K562 (cell line): ENCODE results near the gene UCP1. TPM values are rescaled to one million over a fixed set of nuclear protein-coding genes. Genes with fewer than 3 reads are reported as not detected.

Experiments used
- CBX8 ChIP-seq: fragments of 200-600 bp; sonication (generic); IDR thresholded peaks from 2 replicates; pipeline ENCODE4 v1.6.1; 2012; ENCODE audit warnings: borderline replicate concordance, mixed run types, low read depth, mild to moderate bottlenecking, moderate library complexity, mixed read lengths, low read length, control low read depth, inconsistent platforms; ENCODE audit not compliant: poor library complexity, severe bottlenecking; ENCODE audit errors: extremely low read depth
- CHD2 ChIP-seq: IDR thresholded peaks from 2 replicates; pipeline ENCODE4 v1.6.1; 2011; ENCODE audit warnings: low read depth, low read length
- E2F6 ChIP-seq, 2 experiments: IDR thresholded peaks; 2 replicates each; pipeline ENCODE4 v1.6.1; 2011; ENCODE audit warnings: borderline replicate concordance in 1 of 2, control low read depth in 1 of 2, low read depth in 1 of 2, low read length in 1 of 2, mild to moderate bottlenecking in 1 of 2, mixed read lengths in 1 of 2, moderate library complexity in 1 of 2; ENCODE audit not compliant: insufficient read depth in 1 of 2, insufficient read length in 1 of 2, poor library complexity in 1 of 2, severe bottlenecking in 1 of 2; ENCODE audit errors: extremely low read depth in 1 of 2
- HNRNPK ChIP-seq: fragments of 200-400 bp; formaldehyde crosslinking; IDR thresholded peaks from one replicate; pipeline ENCODE4 v1.6.1; 2018; ENCODE audit warnings: mild to moderate bottlenecking, low read depth, low read length; ENCODE audit not compliant: poor library complexity, severe bottlenecking
- HNRNPLL ChIP-seq: fragments of 200-400 bp; formaldehyde crosslinking; IDR thresholded peaks from 2 replicates; pipeline ENCODE4 v1.6.1; 2017; ENCODE audit warnings: low read length, low read depth, mild to moderate bottlenecking; ENCODE audit not compliant: poor library complexity, severe bottlenecking
- JUND ChIP-seq, 2 experiments: IDR thresholded peaks; 2 replicates in 1 of 2; 3 replicates in 1 of 2; pipeline ENCODE4 v1.6.1; 2011; ENCODE audit warnings: borderline replicate concordance in 2 of 2, low read depth in 2 of 2, low read length in 2 of 2, improper control_type of control experiment in 1 of 2, missing biosample characterization in 1 of 2, missing genetic modification characterization in 1 of 2, missing genetic modification reagents in 1 of 2
- KLF1 ChIP-seq: fragments of 450-650 bp; IDR thresholded peaks from 2 replicates; pipeline ENCODE4 v1.6.1; 2016; ENCODE audit warnings: missing genetic modification characterization, missing compliant biosample characterization
- NFYB ChIP-seq: IDR thresholded peaks from 2 replicates; pipeline ENCODE4 v1.6.1; 2011; ENCODE audit warnings: mild to moderate bottlenecking, moderate library complexity; ENCODE audit not compliant: insufficient read length; ENCODE audit errors: extremely low read depth
- NR2F6 ChIP-seq: fragments of 450-650 bp; formaldehyde crosslinking; IDR thresholded peaks from 2 replicates; pipeline ENCODE4 v1.4.0; 2020; ENCODE audit warnings: mild to moderate bottlenecking
- PCBP1 ChIP-seq: fragments of 200-400 bp; formaldehyde crosslinking; IDR thresholded peaks from 2 replicates; pipeline ENCODE4 v1.6.1; 2018; ENCODE audit warnings: mild to moderate bottlenecking, low read depth, low read length; ENCODE audit not compliant: poor library complexity, severe bottlenecking
- POLR2AphosphoS5 ChIP-seq: IDR thresholded peaks from 2 replicates; pipeline ENCODE4 v1.6.1; 2011; ENCODE audit warnings: mild to moderate bottlenecking, low read depth, low read length, moderate library complexity; ENCODE audit not compliant: control insufficient read depth, insufficient read depth
- POLR3G ChIP-seq: IDR thresholded peaks from 2 replicates; pipeline ENCODE4 v1.6.1; 2011; ENCODE audit not compliant: insufficient read length, insufficient replicate concordance; ENCODE audit errors: extremely low read depth
- RBM17 ChIP-seq: fragments of 200-400 bp; formaldehyde crosslinking; IDR thresholded peaks from 2 replicates; pipeline ENCODE4 v1.6.1; 2017; ENCODE audit warnings: low read depth, mild to moderate bottlenecking, low read length, borderline replicate concordance
- SMARCA4 ChIP-seq: fragments of 450-650 bp; IDR thresholded peaks from 2 replicates; pipeline ENCODE4 v1.6.1; 2016
- SMC3 ChIP-seq: conservative IDR thresholded peaks from 2 replicates; pipeline ENCODE4 v1.6.1; 2011; ENCODE audit warnings: low read depth, low read length, improper control_type of control experiment; ENCODE audit not compliant: insufficient read depth
- TAF1 ChIP-seq: IDR thresholded peaks from 2 replicates; pipeline ENCODE4 v1.6.1; 2011; ENCODE audit warnings: mild to moderate bottlenecking, low read length, moderate library complexity; ENCODE audit not compliant: insufficient read depth, control insufficient read depth, severe bottlenecking; ENCODE audit errors: extremely low read depth
- TEAD1 ChIP-seq, 2 experiments: fragments of 450-650 bp in 1 of 2; sonication (generic) in 1 of 2; formaldehyde crosslinking; IDR thresholded peaks; 2 replicates each; pipeline versions ENCODE4 v1.4.0 to v1.8.0; 2020 to 2022; ENCODE audit warnings: mild to moderate bottlenecking in 2 of 2, missing genetic modification reagents in 1 of 2
- ZBTB9 ChIP-seq: fragments of 450-650 bp; formaldehyde crosslinking; IDR thresholded peaks from 2 replicates; pipeline ENCODE4 v1.4.0; 2020; ENCODE audit warnings: mild to moderate bottlenecking, moderate library complexity
- ZKSCAN8 ChIP-seq: fragments of 200-800 bp; sonication (Bioruptor generic); IDR thresholded peaks from 2 replicates; pipeline ENCODE4 v1.6.1; 2016; ENCODE audit warnings: missing genetic modification characterization, missing compliant biosample characterization
- ZNF12 ChIP-seq: sonication (generic); formaldehyde crosslinking; IDR thresholded peaks from 2 replicates; pipeline ENCODE4 v1.4.0; 2020; ENCODE audit warnings: mild to moderate bottlenecking, missing genetic modification reagents
- ZNF140 ChIP-seq: fragments of 250-450 bp; sonication (Bioruptor Pico); IDR thresholded peaks from 2 replicates; pipeline ENCODE4 v1.8.0; 2021; ENCODE audit warnings: moderate library complexity, mild to moderate bottlenecking, inconsistent platforms
- ZNF253 ChIP-seq: fragments of 250-450 bp; sonication (Bioruptor Pico); conservative IDR thresholded peaks from 2 replicates; pipeline ENCODE4 v1.6.1; 2021; ENCODE audit warnings: mild to moderate bottlenecking
- ZNF316 ChIP-seq: fragments of 450-650 bp; IDR thresholded peaks from 2 replicates; pipeline ENCODE4 v1.6.1; 2016
- ZNF780A ChIP-seq: fragments of 250-450 bp; sonication (Bioruptor Pico); IDR thresholded peaks from 2 replicates; pipeline ENCODE4 v1.5.0; 2021; ENCODE audit warnings: mild to moderate bottlenecking
- polyA plus RNA-seq, 8 experiments: library from polyadenylated mRNA; depleted of rRNA in 4 of 8; stranded (reverse) in 5 of 8; unstranded in 3 of 8; fragments of >200 nt; fragmentation: Nextera tagmentation in 2 of 8; fragmentation: Illumina TruSeq in 1 of 8; extraction: Ambion mirVana in 2 of 8; extraction: Trizol in 1 of 8; gene quantifications; 2 replicates each; pipeline versions ENCODE4 v1.2.1 to v1.2.3, GENCODE V29; 2011 to 2014; ENCODE audit warnings: inconsistent platforms in 1 of 8, missing spikeins in 1 of 8
- total RNA-seq, 7 experiments: library from RNA; depleted of rRNA in 6 of 7; stranded (reverse); fragments of >200 nt in 6 of 7; fragmentation: Illumina TruSeq in 2 of 7; extraction: Trizol in 2 of 7; gene quantifications; 2 replicates each; pipeline versions ENCODE4 v1.2.1 to v1.2.3, GENCODE V29; 2011 to 2021; ENCODE audit warnings: low replicate concordance in 1 of 7

The UCP1 gene
- total and polyA plus RNA-seq, 9 of the 15 experiments (the other 6 are each of a cell fraction or from before 2014, with no cell fraction given), result not detected

GRCh38 chr4:140523857-140524742 is 44.7 kb downstream of the UCP1 start, which contains the start of gene ELMOD2 (continued):
- TF ChIP-seq POLR3G (no peak), POLR2AphosphoS5 (peak; percentile 61; the same call in 1 of the 2 replicates), RBM17 (no peak), ZNF253 (CRISPR knock-in tag) (no peak), ZNF316 (no peak), ZNF780A (CRISPR knock-in tag) (no peak), KLF1 (peak; percentile 93), PCBP1 (peak; percentile 76), CBX8 (no peak), ZNF12 (no peak), NFYB (peak; percentile 83), E2F6 (IDR thresholded peaks at IDR 0.05; ENCODE audit: borderline replicate concordance in 1 of 2, extremely low read depth in 1 of 2, insufficient read depth in 1 of 2, insufficient read length in 1 of 2, low read depth in 1 of 2, low read length in 1 of 2, poor library complexity in 1 of 2, severe bottlenecking in 1 of 2) (peak; percentile 75 to 86), CHD2 (peak; percentile 68), SMARCA4 (peak; percentile 39; the same call in 1 of the 2 replicates), SMC3 (0 out of 2 replicates have a peak, but pooled peaks have one; percentile 25), HNRNPLL (peak; percentile 88), TEAD1 (CRISPR knock-in tag; IDR thresholded peaks at IDR 0.05) (peak in 1 of 2 experiments; percentile 44; a peak in 1 of 4 replicates), ZNF140 (no peak), NR2F6 (no peak), HNRNPK (no peak), JUND (IDR thresholded peaks at IDR 0.05; ENCODE audit: borderline replicate concordance, low read depth, low read length) (no peak), JUND (tag; IDR thresholded peaks at IDR 0.05; ENCODE audit: borderline replicate concordance, low read depth, low read length) (0 out of 3 replicates have a peak, but pooled peaks have one; percentile 25), TAF1 (peak; percentile 68), ZBTB9 (CRISPR knock-in tag) (no peak), ZKSCAN8 (no peak)
